ENCODE results near the gene SMARCD2. TPM values are rescaled to one million over a fixed set of nuclear protein-coding genes. Genes with fewer than 3 reads are reported as not detected.
A peak's percentile ranks its signal among the peaks of the same experiment; 100 is the strongest.

The SMARCD2 gene
- total and polyA plus RNA-seq, 2 of the 13 experiments (the other 11 are each of a cell fraction or from before 2014, with no cell fraction given), result 122 to 150 TPM

- TSS peak; percentile 48 for BruUV-seq (replicated peaks)
- FAIRE-seq, result no peak
- Histone ChIP-seq H3K9ac (ENCODE audit: insufficient read depth, low read depth, low read length) (peak overlapping the region; percentile 93), H3K4me1 (ENCODE audit: insufficient read depth, low read length) (peaks cover 44% of the 10 kb centered on the region), H3K4me3 (replicated peaks in 1 of 3; ENCODE audit: insufficient read depth in 1 of 3, low read depth in 2 of 3, low read length in 3 of 3) (peak overlapping the region; percentile 85 to 98 (median 97)), H3K27me3 (ENCODE audit: control insufficient read depth in 1 of 2, insufficient read depth in 2 of 2, low read length in 2 of 2) (no peaks in the 10 kb centered on the region; a peak in 1 of 5 replicates), H2AFZ (ENCODE audit: low read length) (no peak overlapping the region), H4K20me1 (ENCODE audit: insufficient read depth, low read length) (peaks cover 10% of the 10 kb centered on the region; the same call in 1 of the 2 replicates), H3K27ac (ENCODE audit: extremely low read length, insufficient read depth, low read length) (peak overlapping the region; percentile 92), H3K9me3 (ENCODE audit: low read length) (no peaks in the 10 kb centered on the region), H3K36me3 (replicated peaks in 1 of 2; ENCODE audit: control insufficient read depth in 1 of 2, insufficient read depth in 2 of 2, low read length in 2 of 2) (peaks cover 8 to 14% of the 10 kb centered on the region in 2 experiments), H3K4me2 (ENCODE audit: low read depth, low read length) (peak overlapping the region; percentile 92), H3K79me2 (ENCODE audit: insufficient read depth, low read length) (peaks cover 46% of the 10 kb centered on the region)
- ChIA-PET CTCF (ENCODE audit: low intra/inter-chr PET ratio, low total read pairs) (no interaction called here), POLR2A (interaction anchor here (1.0 to 4.4 kb wide), 4 partner anchors 10 to 220 kb away, joined by 3 to 37 read pairs (median 32); partner anchors contain the start of genes CCDC47, DDX42, FTSJ3 and MAP3K3)
- DNase-seq (ENCODE audit: low spot score), result peak; percentile 36
- peak; percentile 45 for ATAC-seq
- in situ Hi-C loops (cut with HindIII; ENCODE audit: extremely low pct_ligation_motif_present, low pct_unique_long_range_greater_than_20kb), result loop anchor here (10.0 kb wide), 1 partner anchor 663 kb away; the partner anchor contains the start of genes CEP95 and DDX5
- intact Hi-C loops (cut with micrococcal nuclease; ENCODE audit: unreplicated experiment), result loop anchor here (1.0 to 5.0 kb wide), 2 partner anchors 14 to 69 kb away; partner anchors contain the start of genes CCDC47, DDX42, FTSJ3 and PSMC5
- 2% methylated on average over 17 of the region's 26 CpGs for WGBS (ENCODE audit: low lambda C conversion rate)
- TF ChIP-seq HNF4G (IDR thresholded peaks at IDR 0.05; ENCODE audit: borderline replicate concordance, low read depth, low read length) (no peak), HNF4G (CRISPR knock-in tag; IDR thresholded peaks at IDR 0.05; ENCODE audit: borderline replicate concordance, low read depth) (no peak), MAX (IDR thresholded peaks at IDR 0.05) (peak; percentile 20; the same call in 1 of the 2 replicates), MYC (CRISPR knock-in tag; IDR thresholded peaks at IDR 0.05; ENCODE audit: borderline replicate concordance) (peak; percentile 45), ZFYVE20 (CRISPR knock-in tag; IDR thresholded peaks at IDR 0.05; ENCODE audit: borderline replicate concordance, low read depth) (no peak), PAXIP1 (CRISPR knock-in tag; conservative IDR thresholded peaks at IDR 0.05) (peak; percentile 37; the same call in 1 of the 2 replicates), ZNF512B (CRISPR knock-in tag; IDR thresholded peaks at IDR 0.05; ENCODE audit: borderline replicate concordance) (no peak), ZNF83 (CRISPR knock-in tag; IDR thresholded peaks at IDR 0.05; ENCODE audit: borderline replicate concordance) (0 out of 2 replicates have a peak, but pooled peaks have one; percentile 30), PTBP1 (IDR thresholded peaks at IDR 0.05; ENCODE audit: low read depth, low read length, poor library complexity, severe bottlenecking) (no peak), MED8 (CRISPR knock-in tag; IDR thresholded peaks at IDR 0.05; ENCODE audit: insufficient replicate concordance) (no peak)
Observed at GRCh38 chr17:63841350-63842172, 924 bp downstream of the SMARCD2 start.
